ENCODE results near the gene CC2D2A. TPM values are rescaled to one million over a fixed set of nuclear protein-coding genes. Genes with fewer than 3 reads are reported as not detected.

CC2D2A gene
- total and polyA plus RNA-seq, 2 of the 13 experiments (the other 11 are each of a cell fraction or from before 2014, with no cell fraction given) = 4.2 to 7.2 TPM

- TF ChIP-seq DMTF1 (CRISPR knock-in tag; IDR thresholded peaks at IDR 0.05) = no peak
Observed at GRCh38 chr4:15577508-15577907, 107.8 kb downstream of the CC2D2A start (continued).

- no peak for ATAC-seq
- Histone ChIP-seq H3K36me3 (replicated peaks in 1 of 2; ENCODE audit: control insufficient read depth in 1 of 2, insufficient read depth in 2 of 2, low read length in 2 of 2) (no peaks in the 10 kb centered on the region), H3K4me1 (ENCODE audit: insufficient read depth, low read length) (no peaks in the 10 kb centered on the region), H4K20me1 (ENCODE audit: insufficient read depth, low read length) (no peaks in the 10 kb centered on the region), H3K27ac (ENCODE audit: extremely low read length, insufficient read depth, low read length) (no peak overlapping the region), H2AFZ (ENCODE audit: low read length) (no peak overlapping the region), H3K79me2 (ENCODE audit: insufficient read depth, low read length) (no peaks in the 10 kb centered on the region), H3K27me3 (ENCODE audit: control insufficient read depth in 1 of 2, insufficient read depth in 2 of 2, low read length in 2 of 2) (no peaks in the 10 kb centered on the region), H3K4me2 (ENCODE audit: low read depth, low read length) (no peak overlapping the region), H3K4me3 (replicated peaks in 1 of 3; ENCODE audit: insufficient read depth in 1 of 3, low read depth in 2 of 3, low read length in 3 of 3) (no peak overlapping the region), H3K9ac (ENCODE audit: insufficient read depth, low read depth, low read length) (no peak overlapping the region), H3K9me3 (ENCODE audit: low read length) (no peaks in the 10 kb centered on the region)
- DNase-seq (ENCODE audit: low spot score) = no peak
- in situ Hi-C loops (cut with HindIII; ENCODE audit: extremely low pct_ligation_motif_present, low pct_unique_long_range_greater_than_20kb) = no loop called here
- no TSS peak for BruUV-seq (replicated peaks)
- ChIA-PET CTCF (ENCODE audit: low intra/inter-chr PET ratio, low total read pairs) (no interaction called here), POLR2A (no interaction called here)
- WGBS (ENCODE audit: low lambda C conversion rate) = 97% methylated on average over 1 of the region's 1 CpG
- TF ChIP-seq JUN (CRISPR knock-in tag; IDR thresholded peaks at IDR 0.05) = no peak
- no peak for TF ChIP-seq RBFOX2 (IDR thresholded peaks at IDR 0.05; ENCODE audit: low read depth, low read length)
- TF ChIP-seq ARNT2 (CRISPR knock-in tag; IDR thresholded peaks at IDR 0.05; ENCODE audit: low read depth) = no peak
- no peak for TF ChIP-seq BCL3 (CRISPR knock-in tag; IDR thresholded peaks at IDR 0.05)
- FAIRE-seq = no peak
- intact Hi-C loops (cut with micrococcal nuclease; ENCODE audit: unreplicated experiment) = no loop called here
Observed at GRCh38 chr4:15584785-15585184, 115.1 kb downstream of the CC2D2A start.
